HK-2 (cell line): ENCODE results near the gene KRT8.
A peak's percentile ranks its signal among the peaks of the same experiment; 100 is the strongest.

Source experiments
- DNase-seq: peaks from one replicate; pipeline ENCODE4 v3.0.0-alpha.2; 2018; ENCODE audit not compliant: unreplicated experiment

Gene KRT8

DNA sequence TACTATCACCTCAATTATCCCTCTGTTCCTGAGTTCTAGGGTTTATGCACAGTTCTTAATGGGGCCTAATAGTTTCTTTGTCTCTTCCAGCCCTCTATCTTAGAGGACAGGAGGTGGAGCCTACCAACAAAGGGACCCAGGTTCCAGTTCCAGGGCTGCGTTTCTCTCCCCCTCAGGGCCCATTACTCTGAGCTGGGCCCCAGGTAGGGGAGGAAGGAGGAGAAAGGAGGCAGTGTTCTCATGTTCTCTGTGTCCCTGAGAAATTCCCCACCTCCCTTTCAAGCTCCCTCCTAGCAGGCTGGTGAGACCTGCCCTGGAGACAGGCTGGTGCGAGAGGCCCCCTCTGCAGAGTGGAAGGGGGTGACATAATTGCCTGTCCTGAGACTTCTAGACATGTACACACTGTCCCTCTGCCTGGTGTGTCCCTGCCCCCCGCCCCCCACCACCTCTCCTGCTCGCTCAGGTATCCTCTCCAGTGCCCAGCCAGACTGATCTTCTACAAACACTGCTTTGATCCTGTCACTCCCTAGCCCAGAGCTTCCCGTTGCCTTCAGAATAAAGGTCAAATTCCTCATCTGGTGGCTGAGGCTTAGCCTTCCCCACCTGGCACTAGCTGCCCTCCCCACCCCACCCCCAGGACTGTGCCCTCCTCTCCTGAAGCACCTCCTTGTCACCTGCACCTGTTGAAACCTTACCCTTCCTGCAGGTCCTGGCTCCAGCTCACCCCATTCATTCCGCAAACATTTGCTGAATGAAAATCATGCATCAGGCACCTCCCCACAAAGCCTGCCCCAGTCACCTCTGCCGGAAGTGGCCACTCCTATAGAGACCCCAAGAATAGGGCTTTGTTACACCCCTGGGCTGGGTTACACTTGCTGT, 21.1 kb upstream of the KRT8 start:
- peak; percentile 14 for DNase-seq

DNA sequence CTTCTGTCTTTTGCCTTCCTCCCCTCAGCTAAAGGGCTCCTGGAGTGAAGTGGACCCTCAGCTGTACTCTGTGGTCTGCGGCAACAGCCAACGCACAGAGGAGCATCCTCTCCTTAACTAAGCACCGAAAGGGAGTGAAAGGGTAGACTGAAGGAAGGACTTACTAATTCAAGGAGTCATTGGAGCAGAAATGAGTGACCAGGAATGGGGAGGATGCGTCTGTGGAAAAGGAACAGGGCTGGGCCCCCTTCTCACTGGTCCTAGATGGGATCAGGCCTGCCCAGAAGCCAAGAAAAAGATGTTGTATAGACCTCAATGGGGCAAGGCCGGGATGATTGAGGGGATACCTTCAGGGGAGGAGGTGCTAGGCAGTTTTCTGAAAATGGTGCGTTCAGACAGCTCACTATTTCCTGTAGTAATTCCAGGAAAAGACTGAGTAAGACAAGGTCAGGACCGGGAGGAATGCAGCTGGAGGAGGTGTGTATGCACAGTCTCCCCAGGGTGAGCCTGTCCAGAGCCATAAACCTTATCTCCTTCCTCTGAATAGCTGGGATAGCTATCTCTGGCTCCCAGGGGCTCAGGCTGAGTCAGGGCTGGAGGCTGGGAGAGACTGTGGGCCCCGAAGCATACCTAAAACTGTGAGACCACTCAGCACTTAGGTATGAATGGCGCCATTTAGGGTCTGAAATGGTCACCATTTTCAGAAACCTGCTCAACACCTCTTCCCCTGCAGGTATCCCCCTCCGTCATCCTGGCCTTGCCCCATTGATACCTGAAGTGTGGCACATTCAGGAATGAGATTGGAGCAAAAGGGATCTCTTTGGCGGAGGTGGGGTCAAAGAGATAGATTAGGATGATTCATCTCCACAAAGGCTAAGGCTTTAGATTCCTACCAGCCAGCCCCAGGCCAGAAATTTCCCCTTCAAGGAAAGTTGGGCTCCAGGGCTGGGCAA, 20.2 kb upstream of the KRT8 start:
- DNase-seq = peak; percentile 64

DNA sequence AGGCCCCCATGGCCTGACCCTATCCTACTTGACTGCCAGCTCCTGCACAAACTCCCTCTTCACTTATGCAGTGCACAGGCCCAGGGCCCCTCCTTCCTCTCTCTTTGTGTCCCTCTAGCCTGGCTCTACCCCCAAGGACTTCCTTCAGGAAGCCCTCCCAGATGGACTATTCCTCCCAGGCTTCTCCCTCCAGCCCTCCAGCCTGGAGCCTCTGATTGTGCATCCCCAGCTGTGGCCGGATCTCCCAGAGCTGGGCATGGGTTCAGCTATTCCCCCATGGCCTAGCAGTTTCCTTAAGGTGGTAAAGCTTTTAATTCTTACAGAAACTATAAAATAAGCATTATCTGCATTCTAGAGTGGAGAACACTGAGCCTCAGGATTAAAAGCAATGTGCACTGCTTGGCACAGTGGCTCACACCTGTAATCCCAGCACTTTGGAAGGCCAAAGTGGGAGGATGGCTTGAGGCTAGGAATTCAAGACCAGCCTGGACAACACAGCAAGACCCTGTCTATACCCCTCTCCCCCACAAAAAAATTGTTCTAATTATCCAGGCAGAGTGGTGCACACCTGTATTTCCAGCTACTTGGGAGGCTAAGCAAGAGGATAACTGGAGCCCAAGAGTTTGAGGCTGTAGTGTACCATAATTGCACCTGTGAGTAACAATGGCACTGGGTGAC, 16.8 kb upstream of the KRT8 start:
- DNase-seq = no peak

DNA sequence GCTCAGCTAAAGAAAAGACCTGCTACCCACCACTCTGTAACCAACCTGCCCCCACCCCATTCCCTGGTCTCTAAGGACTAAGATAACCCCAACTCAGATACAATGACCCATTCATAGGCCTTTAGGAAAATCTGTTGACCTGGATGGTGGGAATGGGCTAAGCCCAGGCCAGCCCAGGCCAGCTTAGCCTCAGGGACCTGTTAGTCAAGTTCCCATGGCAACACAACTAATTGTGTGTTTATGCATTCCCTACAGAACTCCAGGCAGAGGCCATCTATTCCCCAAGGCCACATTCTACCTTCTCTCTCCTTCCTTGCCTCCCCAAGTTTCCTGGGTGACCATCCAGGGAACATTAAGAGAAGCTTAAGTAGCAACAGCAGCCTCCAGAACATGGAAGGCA, 16.1 kb upstream of the KRT8 start:
- no peak for DNase-seq

DNA sequence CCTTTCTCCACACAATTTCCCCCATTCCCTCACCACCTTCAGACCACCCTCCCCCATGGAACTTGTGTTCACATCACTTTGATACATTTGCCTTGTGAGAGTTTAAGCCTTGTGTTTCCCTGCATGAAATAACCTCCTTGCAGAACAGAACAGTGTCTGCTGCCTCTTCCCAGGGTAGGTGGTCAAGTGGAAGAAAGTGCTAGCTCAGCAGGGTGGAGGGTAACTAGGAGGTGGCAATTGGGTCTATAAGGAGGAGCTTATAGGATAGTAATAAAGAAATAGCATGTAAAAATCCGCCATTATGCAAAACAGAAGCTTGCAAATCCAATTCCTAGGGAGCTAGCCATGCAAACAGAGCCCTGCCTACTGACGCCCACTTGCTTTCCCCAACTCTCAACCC, 13.9 kb upstream of the KRT8 start:
- DNase-seq = no peak

DNA sequence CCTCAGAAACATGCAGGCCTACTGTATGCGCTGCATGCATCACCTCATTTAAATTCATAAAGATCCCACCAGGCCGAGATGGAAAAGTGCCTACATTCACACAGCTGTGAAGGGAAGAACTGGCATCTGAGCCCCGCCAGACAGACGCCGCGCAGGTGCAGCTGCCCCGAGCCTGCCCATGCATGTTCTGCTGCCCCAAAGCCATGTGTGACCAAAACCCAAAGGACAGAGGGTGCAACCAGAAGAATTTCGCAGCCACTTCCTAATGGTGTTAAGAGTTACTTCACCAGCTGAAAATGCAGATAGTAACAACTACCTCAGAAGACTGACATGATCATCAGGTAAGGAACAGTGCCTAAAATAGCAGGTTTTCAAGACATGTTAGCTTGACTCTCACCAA, 13.5 kb upstream of the KRT8 start:
- no peak for DNase-seq

DNA sequence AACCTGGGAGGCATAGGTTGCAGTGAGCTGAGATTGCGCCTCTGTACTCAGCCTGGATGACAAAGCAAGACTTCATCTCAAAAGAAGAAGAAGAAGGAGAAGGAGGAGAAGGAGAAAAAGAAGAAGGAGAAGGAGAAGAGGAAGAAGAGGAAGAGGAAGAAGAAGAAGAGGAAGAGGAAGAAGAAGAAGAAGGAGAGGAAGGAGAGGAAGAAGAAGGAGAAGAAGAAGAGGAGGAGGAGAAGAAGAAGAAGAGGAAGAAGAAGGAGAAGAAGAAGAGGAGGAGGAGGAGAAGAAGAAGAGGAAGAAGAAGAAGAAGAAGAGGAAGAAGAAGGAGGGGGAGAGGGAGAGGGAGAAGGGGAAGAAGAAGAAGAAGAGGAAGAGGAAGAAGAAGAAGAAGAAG, 12.9 kb upstream of the KRT8 start:
- no peak for DNase-seq

DNA sequence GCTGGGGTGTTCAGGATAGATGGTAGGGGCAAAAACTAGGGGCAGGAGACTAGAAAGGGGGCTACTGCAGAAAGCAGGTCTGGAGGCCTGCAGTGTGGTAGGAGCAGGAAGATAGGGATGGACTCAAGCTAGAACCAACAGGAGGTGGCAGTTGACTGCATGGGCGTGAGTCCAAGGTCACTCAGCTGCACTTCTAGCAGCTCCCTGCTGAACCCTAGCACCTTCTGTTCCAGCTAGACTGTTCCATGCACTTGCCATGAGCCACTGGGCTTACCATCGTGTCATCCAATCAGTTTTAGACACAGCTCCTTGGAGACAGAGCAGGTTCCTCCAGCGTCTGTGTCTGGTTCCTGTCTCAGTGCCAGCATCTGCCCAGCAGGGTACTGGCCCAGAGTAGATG, 11.3 kb upstream of the KRT8 start:
- DNase-seq = no peak

DNA sequence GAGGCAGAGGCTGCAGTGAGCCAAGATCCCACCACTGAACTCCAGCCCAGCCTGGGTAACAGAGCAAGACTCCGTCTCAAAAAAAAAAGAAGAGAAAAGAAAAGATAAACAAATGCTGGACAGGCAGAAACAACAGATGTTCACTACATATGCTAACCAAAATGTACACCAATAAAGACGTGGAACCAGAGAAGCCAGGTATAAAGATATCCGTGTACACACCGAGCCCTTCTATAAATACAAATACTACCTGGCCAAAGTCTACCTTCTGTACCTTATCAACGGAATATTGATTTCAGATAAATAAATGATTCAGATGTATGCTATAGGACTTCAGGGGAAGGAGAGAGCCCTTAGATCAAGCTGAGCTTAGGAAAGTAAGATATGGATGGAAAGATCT, 10.8 kb upstream of the KRT8 start:
- no peak for DNase-seq

DNA sequence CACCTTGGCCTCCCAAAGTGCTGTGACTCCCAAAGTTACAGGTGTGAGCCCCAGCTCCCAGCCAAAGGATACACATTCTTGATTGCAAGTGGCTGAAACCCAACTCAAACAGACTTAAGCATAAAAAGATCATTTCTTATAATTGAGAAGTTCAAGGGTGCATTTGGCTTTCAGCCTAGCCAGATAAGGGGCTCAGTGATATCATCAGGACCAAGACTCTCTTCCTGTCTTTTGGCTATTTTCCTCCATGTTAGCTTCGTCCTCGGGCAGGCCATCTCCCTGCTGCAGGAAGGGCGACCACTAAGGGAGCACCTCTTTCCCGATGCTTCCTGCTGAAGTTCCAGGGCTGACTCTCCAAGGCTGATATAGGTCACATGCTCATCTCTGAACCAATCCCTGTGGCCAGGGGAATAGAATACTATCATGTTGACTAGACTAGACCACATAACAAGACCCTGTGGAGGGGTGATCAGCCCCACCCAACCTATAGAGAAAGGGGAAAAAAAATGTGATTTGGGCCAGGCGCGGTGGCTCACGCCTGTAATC, 9.8 kb upstream of the KRT8 start:
- DNase-seq = no peak

DNA sequence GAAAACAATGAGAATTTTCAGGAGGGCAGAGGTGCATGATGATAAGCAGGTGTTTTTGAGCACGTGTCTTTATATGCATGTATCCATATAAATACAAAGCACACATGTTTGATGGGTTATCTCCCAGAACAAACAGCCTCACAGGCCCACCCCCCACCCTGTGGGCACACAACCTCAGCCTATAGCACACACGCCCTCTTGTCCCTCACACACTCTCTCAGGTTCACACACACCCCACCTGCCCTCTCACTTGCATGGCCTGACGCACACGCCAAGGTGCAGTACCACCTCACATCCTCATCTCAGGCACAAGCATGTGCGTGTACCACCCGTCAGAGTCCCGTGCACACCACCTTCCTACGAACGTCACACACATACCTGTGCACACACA, 8.6 kb upstream of the KRT8 start:
- no peak for DNase-seq

DNA sequence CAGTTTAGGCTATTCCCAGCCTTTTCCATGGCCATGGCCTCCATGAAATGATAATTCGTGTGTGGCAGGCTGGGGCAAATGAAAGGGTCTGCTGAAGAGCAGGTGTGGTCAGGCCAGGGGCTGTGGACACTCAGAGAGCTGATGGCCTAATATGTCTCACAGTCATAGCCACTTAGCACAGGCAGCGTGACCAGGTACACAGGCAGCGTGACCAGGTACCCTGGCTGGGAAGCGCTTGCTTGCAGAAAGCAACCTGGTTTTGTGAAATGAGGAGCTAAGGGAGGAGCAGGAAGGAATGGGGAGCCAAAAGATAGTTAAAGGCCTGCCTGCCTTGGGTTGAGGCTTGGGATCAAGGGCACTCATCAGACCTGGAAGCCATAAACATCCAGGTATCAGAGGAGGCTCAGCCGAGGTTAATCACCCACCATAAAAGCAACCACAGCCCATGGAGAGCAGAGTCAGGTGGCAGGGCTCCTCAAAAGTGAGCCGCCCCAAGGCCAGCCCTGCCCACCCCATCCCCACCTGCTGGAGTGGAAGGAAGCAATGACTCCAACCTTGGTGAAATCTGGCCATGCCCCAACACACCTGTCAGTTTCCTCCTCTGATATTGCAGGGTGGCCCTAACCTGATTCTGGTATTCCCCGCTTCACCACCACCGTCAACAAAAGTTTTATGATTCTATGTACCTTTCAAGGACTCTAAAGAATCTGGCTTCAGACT, 8.0 kb upstream of the KRT8 start:
- no peak for DNase-seq

DNA sequence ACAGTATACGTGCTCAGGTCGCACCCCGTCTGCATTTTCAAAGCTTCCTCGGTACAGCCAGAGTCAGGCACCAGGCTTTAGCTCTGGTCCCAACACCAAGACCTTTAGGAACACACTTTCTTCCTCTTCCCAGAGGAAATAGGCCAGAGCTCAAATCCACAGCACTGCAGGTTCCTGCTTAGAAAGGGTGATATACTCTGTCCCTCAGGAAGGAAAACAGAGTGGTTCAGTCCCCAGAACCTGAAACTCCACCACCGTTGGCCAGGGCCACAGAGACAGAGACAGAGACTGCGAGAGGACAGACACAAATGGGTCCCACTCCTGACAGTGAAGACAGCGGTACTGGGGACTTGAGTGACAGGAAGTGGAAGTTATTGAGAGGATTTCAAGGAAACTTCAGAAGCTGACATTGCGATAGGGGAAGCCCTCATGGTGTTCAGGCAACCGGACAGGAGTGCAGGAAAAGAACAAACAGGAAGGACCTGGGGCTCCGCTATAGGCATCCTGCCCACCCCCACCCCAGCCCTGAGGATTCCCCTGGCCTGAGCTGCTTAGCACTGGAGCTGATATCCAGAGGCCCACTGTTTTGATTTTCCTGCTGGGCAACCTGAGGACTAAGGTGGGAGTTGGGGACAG, 5.5 kb upstream of the KRT8 start:
- no peak for DNase-seq

DNA sequence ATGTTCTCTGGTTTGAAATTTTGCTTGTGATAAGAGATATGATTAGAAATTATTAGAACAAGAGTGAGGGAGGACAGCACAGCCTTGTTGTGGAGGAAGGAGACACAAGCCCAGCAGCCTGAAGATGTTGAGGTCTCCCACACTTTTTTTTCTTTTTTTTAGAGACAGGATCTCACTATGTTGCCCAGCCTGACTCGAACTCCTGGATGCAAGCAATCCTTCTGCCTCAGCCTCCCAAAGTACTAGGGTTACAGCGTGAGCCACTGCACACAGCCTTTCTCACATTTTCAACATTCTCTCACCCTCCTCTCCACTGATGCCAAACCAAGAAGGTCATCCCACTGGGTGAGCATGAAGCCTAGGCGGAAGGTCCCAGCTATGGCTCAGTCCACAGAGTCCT, 4.9 kb upstream of the KRT8 start:
- DNase-seq = no peak

DNA sequence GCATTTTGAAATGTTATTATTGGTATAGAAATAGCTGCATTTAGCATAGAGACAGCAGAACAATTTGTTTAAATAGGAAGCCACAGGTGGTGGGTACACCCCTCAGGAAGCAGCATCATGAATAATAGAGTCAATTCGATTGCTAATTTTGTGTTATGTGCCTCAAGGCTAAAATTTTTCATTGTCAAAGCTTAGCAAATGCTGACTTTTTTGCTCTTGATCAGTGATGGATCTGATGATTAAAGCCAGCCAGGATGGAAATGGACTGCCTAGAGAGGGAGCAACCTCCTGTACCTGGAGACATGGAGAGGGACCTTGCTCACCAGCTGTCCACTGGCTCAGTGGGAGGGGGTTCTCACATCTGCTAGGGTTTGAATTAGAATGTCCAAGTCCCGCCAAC, 4.5 kb upstream of the KRT8 start:
- DNase-seq = no peak

DNA sequence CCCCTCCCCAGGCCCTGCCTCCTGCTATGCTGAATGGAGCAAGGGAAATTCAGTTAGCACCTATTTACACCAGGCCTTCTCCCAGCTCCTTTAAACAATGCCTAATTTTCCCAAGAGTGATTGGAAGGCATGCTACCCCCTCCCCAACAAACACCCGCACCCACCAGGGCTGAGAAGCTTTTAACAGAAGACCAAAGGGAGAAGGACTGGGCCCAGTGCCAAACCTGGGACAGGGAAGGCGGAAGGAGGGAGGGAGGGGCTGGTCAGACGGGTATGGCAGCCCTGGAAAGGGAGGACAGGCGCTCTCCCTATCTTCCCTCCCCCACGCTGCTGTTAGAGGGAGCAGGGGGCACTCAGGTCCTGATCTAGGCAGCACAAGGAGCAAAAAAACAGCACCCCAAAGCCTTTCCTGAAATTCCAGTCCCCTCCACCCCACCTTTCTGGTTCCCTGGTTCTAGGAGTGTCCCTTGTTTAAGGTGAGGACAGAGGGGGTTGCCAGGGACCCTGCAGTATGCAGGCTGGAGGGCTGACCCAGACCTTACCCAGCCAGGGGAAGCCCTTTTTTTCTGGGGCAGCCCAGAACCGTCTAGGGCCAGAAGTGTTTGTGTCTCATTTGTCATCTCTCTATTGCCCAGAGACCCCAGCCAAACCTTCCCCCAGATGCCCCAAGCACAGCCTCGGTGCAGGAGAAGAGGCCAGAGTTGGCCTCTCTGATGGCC, 2.4 kb upstream of the KRT8 start:
- DNase-seq = peak; percentile 77

DNA sequence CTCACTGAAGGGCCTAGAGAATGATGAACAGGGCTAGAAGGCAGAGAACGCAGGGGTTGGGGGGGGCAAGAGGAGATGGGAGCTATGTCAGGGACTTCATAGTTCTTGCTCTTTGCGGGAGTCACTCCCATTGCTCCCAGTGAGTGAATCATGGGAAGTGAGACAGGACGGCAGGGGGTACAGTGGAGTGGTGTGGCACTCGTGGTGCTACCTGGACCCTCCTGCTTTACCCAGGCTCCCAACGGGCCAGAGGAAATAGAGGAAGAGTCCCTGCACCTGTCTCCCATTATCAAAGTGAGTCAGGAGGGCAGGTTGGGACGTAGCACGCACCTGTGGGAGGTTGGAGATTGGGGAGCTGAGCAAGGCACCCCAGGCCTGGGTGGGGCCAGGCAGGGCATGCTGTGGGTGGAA, 1.3 kb upstream of the KRT8 start:
- DNase-seq = no peak

DNA sequence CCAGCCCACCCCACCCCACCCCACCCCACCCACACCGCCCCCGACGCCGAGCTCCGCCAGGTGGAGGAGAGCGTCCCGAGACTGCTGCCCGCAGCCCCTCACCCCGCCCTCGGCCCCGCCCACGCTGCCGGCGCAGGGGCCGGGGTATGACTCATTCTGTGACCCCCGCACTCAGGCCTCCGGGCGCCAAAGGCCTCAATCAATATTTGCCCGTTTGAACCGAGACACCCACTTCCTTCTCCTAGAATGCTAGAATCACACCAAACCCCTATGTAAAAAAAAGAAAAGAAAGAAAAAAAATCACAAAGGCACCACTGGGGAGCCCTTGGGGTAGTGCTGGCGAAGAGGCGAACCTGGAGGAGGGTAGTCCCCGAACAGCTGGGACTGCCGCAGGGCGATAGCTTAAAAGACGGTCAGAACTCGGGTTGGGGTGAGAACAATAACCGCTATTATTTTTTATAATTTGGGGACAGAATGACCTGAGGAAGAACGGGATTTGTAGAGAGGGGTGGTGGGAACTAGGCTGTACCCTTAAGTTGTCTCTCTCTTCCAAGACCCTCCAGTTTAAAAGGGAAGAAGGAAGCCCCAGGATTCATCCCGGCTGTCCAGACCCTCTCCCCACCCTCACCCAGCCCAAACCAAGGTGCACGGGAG, 894 bp downstream of the KRT8 start:
- DNase-seq = peak; percentile 77

DNA sequence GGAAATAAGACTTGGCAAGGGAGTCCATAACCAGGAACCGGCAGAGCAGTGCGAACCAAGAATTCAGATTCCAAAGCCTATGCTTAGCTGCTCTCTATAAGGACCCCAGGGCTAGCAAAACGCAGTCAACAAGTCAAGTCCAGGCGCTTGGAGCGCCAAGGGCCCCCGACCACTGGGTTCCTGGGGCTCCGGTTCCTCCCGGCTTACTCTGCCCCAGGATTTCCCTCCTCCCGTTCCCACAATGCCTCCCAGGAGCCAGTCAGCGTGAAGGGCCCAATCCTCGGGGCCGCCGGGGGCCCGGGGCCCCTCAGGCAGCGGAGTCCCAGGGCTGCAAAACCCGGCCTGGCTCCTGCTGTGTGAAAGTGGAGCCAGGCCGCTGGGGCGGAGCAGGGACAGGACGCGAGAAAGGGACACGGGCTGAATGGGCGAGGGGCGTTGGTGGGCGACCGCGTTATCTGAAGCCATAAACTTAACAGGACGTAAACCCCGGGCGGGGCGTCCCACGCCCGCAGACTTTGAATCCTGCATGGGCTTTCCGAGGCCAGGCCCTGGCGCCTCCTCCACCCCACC, 1.5 kb downstream of the KRT8 start:
- peak; percentile 79 for DNase-seq
